Fibroblast of lung (primary cell): ENCODE measurements around the gene PRPS1L1. TPM values are rescaled to one million over a fixed set of nuclear protein-coding genes. Genes with fewer than 3 reads are reported as not detected.

Experiments
- DNase-seq, 2 donors: peaks; one replicate each; pipeline versions ENCODE4 v3.0.0 to v3.0.0-alpha.2; 2010; ENCODE audit warnings: low read depth in 2 of 2
- H2AFZ ChIP-seq: 2 replicates; pipeline ENCODE4 v1.5.1; 2012; ENCODE audit warnings: low read length, control low read depth, inconsistent platforms
- H3K27ac ChIP-seq: 2 replicates; pipeline ENCODE4 v1.5.1; 2011; ENCODE audit warnings: low read length, control low read depth; ENCODE audit not compliant: insufficient read depth
- H3K27me3 ChIP-seq: 2 replicates; pipeline ENCODE4 v1.5.1; 2011; ENCODE audit warnings: mild to moderate bottlenecking, low read length; ENCODE audit not compliant: control insufficient read depth, insufficient read depth
- H3K36me3 ChIP-seq: 2 replicates; pipeline ENCODE4 v1.5.1; 2011; ENCODE audit warnings: low read length; ENCODE audit not compliant: control insufficient read depth, insufficient read depth
- H3K4me1 ChIP-seq: 2 replicates; pipeline ENCODE4 v1.5.1; 2011; ENCODE audit warnings: low read length; ENCODE audit not compliant: control insufficient read depth, insufficient read depth; ENCODE audit errors: extremely low read depth
- H3K4me2 ChIP-seq: 2 replicates; pipeline ENCODE4 v1.5.1; 2011; ENCODE audit warnings: low read length, control low read depth; ENCODE audit not compliant: insufficient read depth; ENCODE audit errors: extremely low read depth
- H3K4me3 ChIP-seq, 4 experiments: fragments of 200-600 bp in 1 of 4; sonication (generic) in 1 of 4; replicated peaks in 1 of 4; 2 replicates each; pipeline ENCODE4 v1.5.1; 2011 to 2016; ENCODE audit warnings: low read length in 4 of 4, low read depth in 3 of 4, mild to moderate bottlenecking in 3 of 4, control low read depth in 2 of 4, inconsistent platforms in 1 of 4, mixed read lengths in 1 of 4; ENCODE audit not compliant: insufficient read depth in 1 of 4; ENCODE audit errors: control extremely low read depth in 1 of 4
- H3K79me2 ChIP-seq: 2 replicates; pipeline ENCODE4 v1.5.1; 2012; ENCODE audit warnings: mild to moderate bottlenecking, low read length, inconsistent platforms; ENCODE audit not compliant: control insufficient read depth, insufficient read depth
- H3K9ac ChIP-seq: 2 replicates; pipeline ENCODE4 v1.5.1; 2011; ENCODE audit warnings: mild to moderate bottlenecking, low read length, control low read depth; ENCODE audit not compliant: insufficient read depth
- H3K9me3 ChIP-seq: 2 replicates; pipeline ENCODE4 v1.5.1; 2012; ENCODE audit warnings: low read depth, low read length; ENCODE audit not compliant: control insufficient read depth, insufficient read depth
- H4K20me1 ChIP-seq: 2 replicates; pipeline ENCODE4 v1.5.1; 2011; ENCODE audit warnings: low read length; ENCODE audit not compliant: control insufficient read depth, insufficient read depth; ENCODE audit errors: extremely low read depth
- EZH2 ChIP-seq: IDR thresholded peaks from 2 replicates; pipeline ENCODE4 v1.5.1; 2012; ENCODE audit warnings: low read length, control low read depth, mild to moderate bottlenecking; ENCODE audit errors: missing control alignments
- polyA plus RNA-seq, 2 donors: library from polyadenylated mRNA; depleted of rRNA in 1 of 2; stranded (reverse) in 1 of 2; unstranded in 1 of 2; fragments of >200 nt; gene quantifications; 2 replicates each; pipeline ENCODE4 v1.2.1, GENCODE V29; 2011 to 2012; ENCODE audit warnings: missing spikeins in 1 of 2
- total RNA-seq: library from RNA; depleted of rRNA; stranded (reverse); fragments of >200 nt; gene quantifications from 2 replicates; pipeline ENCODE4 v1.2.1, GENCODE V29; 2014
- TF ChIP-seq, protein P1 (sequence below), 2 donors: IDR thresholded peaks in 1 of 2; conservative IDR thresholded peaks in 1 of 2; 1 replicate in 1 of 2; 2 replicates in 1 of 2; pipeline ENCODE4 v1.5.1; 2011 to 2012; ENCODE audit warnings: low read length in 2 of 2, control low read depth in 1 of 2, inconsistent platforms in 1 of 2, low read depth in 1 of 2, mild to moderate bottlenecking in 1 of 2

The PRPS1L1 gene
- total and polyA plus RNA-seq, 2 donors (not counting 1 experiment from before 2014, with no cell fraction given) = not detected

DNA sequence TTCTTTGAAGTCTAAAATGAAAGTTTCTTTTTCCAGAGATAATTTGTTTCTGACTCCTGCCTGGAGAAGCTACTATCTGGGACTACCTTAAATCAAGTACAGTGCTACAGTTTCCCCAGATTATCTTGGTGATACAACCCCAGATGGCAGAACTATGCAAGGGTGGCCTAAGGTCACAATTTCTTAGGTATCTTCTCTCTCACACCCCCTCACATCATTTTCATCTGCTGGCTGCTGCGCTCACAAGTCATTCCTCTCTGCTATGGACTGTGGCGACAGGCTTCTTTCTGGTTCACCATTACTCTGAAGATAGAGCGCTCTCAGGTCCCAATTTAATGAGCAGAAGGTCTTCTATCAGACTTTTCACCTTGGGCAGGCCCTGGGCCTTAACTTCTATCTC is 9.1 kb upstream of the PRPS1L1 start:
- Histone ChIP-seq H3K79me2 (no peaks in the 10 kb centered on the region), H3K9me3 (no peaks in the 10 kb centered on the region), H3K27ac (no peak overlapping the region), H2AFZ (no peak overlapping the region), H3K36me3 (no peaks in the 10 kb centered on the region), H3K9ac (no peak overlapping the region), H3K4me1 (no peaks in the 10 kb centered on the region), H3K27me3 (no peaks in the 10 kb centered on the region), H4K20me1 (no peaks in the 10 kb centered on the region), H3K4me2 (no peak overlapping the region), H3K4me3 (no peak overlapping the region)
- no peak for TF ChIP-seq EZH2
- TF ChIP-seq, protein P1, sequence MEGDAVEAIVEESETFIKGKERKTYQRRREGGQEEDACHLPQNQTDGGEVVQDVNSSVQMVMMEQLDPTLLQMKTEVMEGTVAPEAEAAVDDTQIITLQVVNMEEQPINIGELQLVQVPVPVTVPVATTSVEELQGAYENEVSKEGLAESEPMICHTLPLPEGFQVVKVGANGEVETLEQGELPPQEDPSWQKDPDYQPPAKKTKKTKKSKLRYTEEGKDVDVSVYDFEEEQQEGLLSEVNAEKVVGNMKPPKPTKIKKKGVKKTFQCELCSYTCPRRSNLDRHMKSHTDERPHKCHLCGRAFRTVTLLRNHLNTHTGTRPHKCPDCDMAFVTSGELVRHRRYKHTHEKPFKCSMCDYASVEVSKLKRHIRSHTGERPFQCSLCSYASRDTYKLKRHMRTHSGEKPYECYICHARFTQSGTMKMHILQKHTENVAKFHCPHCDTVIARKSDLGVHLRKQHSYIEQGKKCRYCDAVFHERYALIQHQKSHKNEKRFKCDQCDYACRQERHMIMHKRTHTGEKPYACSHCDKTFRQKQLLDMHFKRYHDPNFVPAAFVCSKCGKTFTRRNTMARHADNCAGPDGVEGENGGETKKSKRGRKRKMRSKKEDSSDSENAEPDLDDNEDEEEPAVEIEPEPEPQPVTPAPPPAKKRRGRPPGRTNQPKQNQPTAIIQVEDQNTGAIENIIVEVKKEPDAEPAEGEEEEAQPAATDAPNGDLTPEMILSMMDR (conservative IDR thresholded peaks at IDR 0.05 in 1 of 2, IDR thresholded peaks at IDR 0.05 in 1 of 2; ENCODE audit: low read depth in 1 of 2, low read length in 2 of 2) = no peak
- no peak for DNase-seq

DNA sequence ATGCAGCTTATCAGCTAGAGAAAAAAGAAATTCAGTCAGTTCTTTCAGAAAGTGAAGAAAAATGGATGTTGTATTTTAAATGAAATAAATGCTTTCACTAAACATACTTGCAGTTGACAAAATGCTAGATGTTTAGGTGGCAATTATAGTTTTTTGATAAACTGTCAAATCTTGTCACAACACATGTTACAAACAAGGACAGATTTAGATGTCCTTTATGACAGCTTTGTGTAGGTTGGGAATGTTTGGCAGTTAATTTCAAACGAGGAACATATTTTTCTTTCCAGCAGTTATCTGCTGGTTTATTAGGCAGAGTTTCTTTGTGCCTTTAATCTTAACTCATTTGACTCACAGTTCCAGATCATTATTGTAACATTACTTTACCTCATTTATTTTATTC is 3.1 kb upstream of the PRPS1L1 start:
- Histone ChIP-seq H3K9ac (no peak overlapping the region), H3K4me1 (no peaks in the 10 kb centered on the region), H2AFZ (no peak overlapping the region), H3K79me2 (no peaks in the 10 kb centered on the region), H3K4me3 (no peak overlapping the region), H3K9me3 (no peaks in the 10 kb centered on the region), H3K36me3 (no peaks in the 10 kb centered on the region), H3K27ac (no peak overlapping the region), H3K27me3 (no peaks in the 10 kb centered on the region), H3K4me2 (no peak overlapping the region), H4K20me1 (no peaks in the 10 kb centered on the region)
- no peak for DNase-seq
- TF ChIP-seq, protein P1 (conservative IDR thresholded peaks at IDR 0.05 in 1 of 2, IDR thresholded peaks at IDR 0.05 in 1 of 2; ENCODE audit: low read depth in 1 of 2, low read length in 2 of 2) = no peak
- no peak for TF ChIP-seq EZH2

DNA sequence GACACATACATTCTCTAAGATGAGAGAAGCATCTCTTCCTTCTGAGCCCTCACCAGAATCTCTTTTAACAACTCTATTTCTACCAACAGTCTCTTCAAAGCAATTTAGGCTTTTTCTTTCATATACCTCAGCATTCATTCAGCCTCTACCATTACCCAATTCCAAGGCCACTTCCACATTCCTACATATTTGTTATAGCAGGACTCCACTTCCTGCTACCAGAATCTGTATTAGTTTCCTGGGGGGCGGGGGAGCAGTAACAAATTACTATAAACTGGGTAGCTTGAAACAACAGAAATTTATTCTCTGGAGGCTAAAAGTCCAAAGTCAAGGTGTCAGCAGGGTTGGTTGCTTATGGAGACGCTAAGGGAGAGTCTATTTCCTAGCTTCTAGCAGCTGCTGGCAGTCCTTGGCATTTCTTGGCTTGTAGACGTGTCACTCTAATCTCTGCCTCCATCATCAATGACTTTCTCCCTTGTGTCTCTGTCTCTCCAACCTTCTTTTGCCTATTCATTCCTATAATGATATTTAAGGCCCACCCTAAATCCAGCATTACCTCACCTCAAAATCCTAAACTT is 7.4 kb downstream of the PRPS1L1 start:
- Histone ChIP-seq H3K9ac (no peak overlapping the region), H3K4me1 (peaks cover 2% of the 10 kb centered on the region), H3K36me3 (no peaks in the 10 kb centered on the region), H3K4me3 (no peak overlapping the region), H3K27me3 (no peaks in the 10 kb centered on the region), H3K9me3 (no peaks in the 10 kb centered on the region), H3K27ac (no peak overlapping the region), H3K4me2 (no peak overlapping the region), H2AFZ (no peak overlapping the region), H3K79me2 (no peaks in the 10 kb centered on the region), H4K20me1 (no peaks in the 10 kb centered on the region)
- no peak for TF ChIP-seq EZH2
- TF ChIP-seq, protein P1 (conservative IDR thresholded peaks at IDR 0.05 in 1 of 2, IDR thresholded peaks at IDR 0.05 in 1 of 2; ENCODE audit: low read depth in 1 of 2, low read length in 2 of 2) = no peak
- peak in 1 of 2 donors; percentile 38 for DNase-seq
